PC-9 (cell line): ENCODE data around the gene JARID2. TPM values are rescaled to one million over a fixed set of nuclear protein-coding genes. Genes with fewer than 3 reads are reported as not detected.

Source experiments
- BruUV-seq: library from RNA; stranded (reverse); fragments of 400-500 nt; replicated peaks from 2 replicates; lab custom pipeline; 2021; lab: Mats Ljungman, UMichigan
- CTCF ChIA-PET: fragments of 300-600 bp; sonication (Branson Sonifier 250); formaldehyde crosslinking; loops from one replicate; lab custom pipeline; 2022; ENCODE audit warnings: antibody characterized with exemption; lab: Charles Lee
- POLR2A ChIA-PET: fragments of 300-600 bp; sonication (Branson Sonifier 250); formaldehyde crosslinking; loops from one replicate; lab custom pipeline; 2022; ENCODE audit warnings: antibody characterized with exemption; ENCODE audit not compliant: unreplicated experiment; lab: Charles Lee
- DNase-seq, 2 experiments: peaks; one replicate each; pipeline versions ENCODE4 v3.0.0 to v3.0.0-alpha.2; 2015 to 2022; ENCODE audit warnings: mixed read lengths in 1 of 2
- H2AFZ ChIP-seq: fragments of 200-600 bp; sonication (generic); 2 replicates; pipeline ENCODE4 v1.8.1; 2017; ENCODE audit warnings: antibody characterized with exemption
- H3F3A ChIP-seq: fragments of 200-600 bp; sonication (generic); 2 replicates; pipeline ENCODE4 v1.8.1; 2017; ENCODE audit warnings: antibody characterized with exemption, mild to moderate bottlenecking, low read depth; ENCODE audit not compliant: insufficient read depth
- H3K27ac ChIP-seq: fragments of 200-600 bp; sonication (generic); 2 replicates; pipeline ENCODE4 v1.6.1; 2016; ENCODE audit warnings: mixed run types
- H3K27me3 ChIP-seq: fragments of 200-600 bp; sonication (generic); 2 replicates; pipeline ENCODE4 v1.6.1; 2016; ENCODE audit warnings: low read depth, mixed run types; ENCODE audit not compliant: insufficient read depth
- H3K36me3 ChIP-seq: fragments of 200-600 bp; sonication (generic); 2 replicates; pipeline ENCODE4 v1.6.1; 2016; ENCODE audit warnings: low read depth, mixed run types
- H3K4me1 ChIP-seq: fragments of 200-600 bp; sonication (generic); replicated peaks from 2 replicates; pipeline ENCODE4 v1.6.1; 2016; ENCODE audit warnings: mixed run types; ENCODE audit not compliant: insufficient read depth
- H3K4me2 ChIP-seq: fragments of 200-600 bp; sonication (generic); 2 replicates; pipeline ENCODE4 v1.6.1; 2017; ENCODE audit warnings: mixed run types
- H3K4me3 ChIP-seq: fragments of 200-600 bp; sonication (generic); 2 replicates; pipeline ENCODE4 v1.6.1; 2016; ENCODE audit warnings: mixed run types
- H3K79me2 ChIP-seq: fragments of 200-600 bp; sonication (generic); 2 replicates; pipeline ENCODE4 v1.6.1; 2017; ENCODE audit warnings: low read depth, mixed run types
- H3K9me2 ChIP-seq: fragments of 200-600 bp; sonication (generic); 2 replicates; pipeline ENCODE4 v1.8.1; 2017; ENCODE audit warnings: mild to moderate bottlenecking; ENCODE audit not compliant: insufficient read depth
- H3K9me3 ChIP-seq: fragments of 200-600 bp; sonication (generic); 2 replicates; pipeline ENCODE4 v1.8.1; 2016; ENCODE audit warnings: low read depth; ENCODE audit not compliant: insufficient read depth
- H4K20me1 ChIP-seq: fragments of 200-600 bp; sonication (generic); 2 replicates; pipeline ENCODE4 v1.8.1; 2017; ENCODE audit not compliant: insufficient read depth
- EZH2 ChIP-seq: fragments of 200-600 bp; sonication (generic); IDR thresholded peaks from 2 replicates; pipeline ENCODE4 v1.8.0; 2017; ENCODE audit warnings: antibody characterized with exemption, low read depth
- intact Hi-C: fragments of 100-400 bp; cut with micrococcal nuclease; formaldehyde crosslinking; loops from one replicate; pipeline ENCODE4 v1.10.0; 2022; ENCODE audit not compliant: unreplicated experiment
- total RNA-seq: library from RNA; stranded (reverse); gene quantifications from 2 replicates; pipeline ENCODE4 v1.2.3, GENCODE V29; 2021
- TF ChIP-seq, protein P1 (sequence below): fragments of 200-600 bp; sonication (generic); conservative IDR thresholded peaks from 2 replicates; pipeline ENCODE4 v1.6.1; 2017; ENCODE audit warnings: mixed run types, antibody characterized with exemption, mild to moderate bottlenecking, moderate library complexity

The JARID2 gene
- total RNA-seq, 1 experiment from 2014 or later: 35.0 TPM

DNA sequence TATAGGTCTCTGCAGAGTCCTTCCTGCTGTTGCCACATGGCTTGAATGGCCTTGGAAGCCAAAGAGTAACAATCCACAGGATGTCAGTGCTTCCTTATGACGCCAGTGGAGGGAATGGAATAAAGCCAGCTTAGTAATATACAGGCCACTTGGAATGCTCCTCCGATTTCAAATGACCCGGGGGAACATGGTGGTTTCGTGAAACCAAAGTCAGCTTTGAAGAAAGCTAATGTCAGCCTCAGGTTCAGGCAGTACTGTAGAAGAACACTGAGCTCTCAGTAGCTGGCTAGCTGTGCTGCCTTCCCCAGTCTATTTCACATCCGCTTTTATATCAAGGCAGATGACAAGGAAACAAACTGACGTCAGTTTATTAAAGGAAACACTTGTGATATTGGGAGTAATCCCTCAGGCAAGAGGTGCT, 227.9 kb downstream of the JARID2 start:
- Histone ChIP-seq H3K27ac (peak overlapping the region; percentile 36; the same call in 1 of the 2 replicates), H3K79me2 (peaks cover under 1% of the 10 kb centered on the region; the same call in 1 of the 2 replicates), H3K27me3 (no peaks in the 10 kb centered on the region), H3K4me1 (0 out of 2 replicates have a peak, but pooled peaks cover 3% of the 10 kb centered on the region), H3K4me3 (no peak overlapping the region), H3K4me2 (no peak overlapping the region), H4K20me1 (no peaks in the 10 kb centered on the region; the same call in none of the 2 replicates), H3K9me3 (no peaks in the 10 kb centered on the region), H3F3A (no peaks in the 10 kb centered on the region; the same call in 1 of the 2 replicates), H3K9me2 (no peaks in the 10 kb centered on the region), H3K36me3 (no peaks in the 10 kb centered on the region), H2AFZ (no peak overlapping the region)
- no peak for TF ChIP-seq EZH2
- TF ChIP-seq, protein P1, sequence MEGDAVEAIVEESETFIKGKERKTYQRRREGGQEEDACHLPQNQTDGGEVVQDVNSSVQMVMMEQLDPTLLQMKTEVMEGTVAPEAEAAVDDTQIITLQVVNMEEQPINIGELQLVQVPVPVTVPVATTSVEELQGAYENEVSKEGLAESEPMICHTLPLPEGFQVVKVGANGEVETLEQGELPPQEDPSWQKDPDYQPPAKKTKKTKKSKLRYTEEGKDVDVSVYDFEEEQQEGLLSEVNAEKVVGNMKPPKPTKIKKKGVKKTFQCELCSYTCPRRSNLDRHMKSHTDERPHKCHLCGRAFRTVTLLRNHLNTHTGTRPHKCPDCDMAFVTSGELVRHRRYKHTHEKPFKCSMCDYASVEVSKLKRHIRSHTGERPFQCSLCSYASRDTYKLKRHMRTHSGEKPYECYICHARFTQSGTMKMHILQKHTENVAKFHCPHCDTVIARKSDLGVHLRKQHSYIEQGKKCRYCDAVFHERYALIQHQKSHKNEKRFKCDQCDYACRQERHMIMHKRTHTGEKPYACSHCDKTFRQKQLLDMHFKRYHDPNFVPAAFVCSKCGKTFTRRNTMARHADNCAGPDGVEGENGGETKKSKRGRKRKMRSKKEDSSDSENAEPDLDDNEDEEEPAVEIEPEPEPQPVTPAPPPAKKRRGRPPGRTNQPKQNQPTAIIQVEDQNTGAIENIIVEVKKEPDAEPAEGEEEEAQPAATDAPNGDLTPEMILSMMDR: no peak
- POLR2A ChIA-PET: interaction anchor here (0.5 kb wide), 1 partner anchor 704 kb away, joined by 3 read pairs; no protein-coding TSS in a partner anchor
- DNase-seq: peak in 1 of 2 experiments; percentile 14
- BruUV-seq: no TSS peak
- CTCF ChIA-PET: interaction anchor here (0.6 kb wide), 1 partner anchor 685 kb away, joined by 7 read pairs; no protein-coding TSS in a partner anchor
- intact Hi-C loops: no loop called here

DNA sequence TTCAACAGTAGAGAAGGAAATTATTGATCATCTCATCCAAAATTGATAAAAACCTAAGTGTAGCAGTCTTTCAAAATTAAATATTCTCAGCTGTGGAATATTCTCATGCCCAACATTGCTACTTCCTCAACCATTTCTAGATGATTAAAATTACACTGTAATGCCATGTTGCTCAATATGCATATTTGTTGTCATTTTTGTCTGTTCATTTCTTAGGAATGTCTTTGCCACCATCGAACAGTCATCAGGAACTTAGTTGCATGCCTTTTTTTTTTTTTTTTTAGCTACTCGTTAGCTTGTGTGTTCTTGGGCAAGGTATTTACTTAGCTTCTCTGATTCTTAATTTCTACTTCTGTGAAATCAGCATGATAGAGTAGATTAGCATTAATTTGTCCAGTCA, 228.3 kb downstream of the JARID2 start:
- Histone ChIP-seq H2AFZ (no peak overlapping the region), H3K79me2 (peaks cover 5% of the 10 kb centered on the region; the same call in 1 of the 2 replicates), H3K9me3 (no peaks in the 10 kb centered on the region), H3K9me2 (no peaks in the 10 kb centered on the region), H3K27me3 (no peaks in the 10 kb centered on the region), H3F3A (no peaks in the 10 kb centered on the region; the same call in 1 of the 2 replicates), H3K36me3 (no peaks in the 10 kb centered on the region), H4K20me1 (no peaks in the 10 kb centered on the region; the same call in none of the 2 replicates), H3K4me1 (0 out of 2 replicates have a peak, but pooled peaks cover 3% of the 10 kb centered on the region), H3K4me2 (no peak overlapping the region), H3K27ac (peak overlapping the region; percentile 36; the same call in 1 of the 2 replicates), H3K4me3 (no peak overlapping the region)
- POLR2A ChIA-PET: interaction anchor here (0.5 to 0.7 kb wide), 2 partner anchors 18 to 704 kb away, joined by 3 to 6 read pairs; no protein-coding TSS in a partner anchor
- peak in 1 of 2 experiments; percentile 79 for DNase-seq
- no TSS peak for BruUV-seq
- intact Hi-C loops: no loop called here
- TF ChIP-seq, protein P1: no peak
- CTCF ChIA-PET: interaction anchor here (0.6 kb wide), 1 partner anchor 685 kb away, joined by 7 read pairs; no protein-coding TSS in a partner anchor

DNA sequence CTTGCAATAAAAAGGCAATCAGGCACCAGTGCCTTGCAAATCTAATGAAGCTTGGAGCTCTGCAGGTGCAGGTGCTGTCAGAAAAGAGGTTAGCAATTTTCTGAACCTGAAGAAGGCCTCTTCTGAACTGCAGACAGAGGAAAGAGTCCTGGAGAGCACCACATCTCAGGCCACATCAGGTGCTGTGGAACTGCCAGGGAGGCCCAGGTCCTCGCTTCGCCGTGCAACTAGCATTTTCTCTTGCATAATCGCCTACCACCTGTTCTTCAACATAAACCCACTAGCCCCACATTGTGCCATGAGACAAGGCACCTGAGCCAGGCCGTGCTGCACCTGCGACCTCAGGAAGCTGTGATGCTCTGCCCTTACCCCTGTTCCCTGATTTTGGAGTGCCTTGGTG, 229.4 kb downstream of the JARID2 start:
- ChIA-PET CTCF (interaction anchor here (1.2 kb wide), 1 partner anchor 39 kb away, joined by 3 read pairs; no protein-coding TSS in a partner anchor), POLR2A (no interaction called here)
- Histone ChIP-seq H3K4me2 (no peak overlapping the region), H3K4me3 (no peak overlapping the region), H3K9me3 (no peaks in the 10 kb centered on the region), H2AFZ (no peak overlapping the region), H3K4me1 (0 out of 2 replicates have a peak, but pooled peaks cover 3% of the 10 kb centered on the region), H3K36me3 (no peaks in the 10 kb centered on the region), H3F3A (no peaks in the 10 kb centered on the region; the same call in 1 of the 2 replicates), H3K79me2 (peaks cover 7% of the 10 kb centered on the region; the same call in 1 of the 2 replicates), H3K9me2 (no peaks in the 10 kb centered on the region), H3K27ac (no peak overlapping the region), H4K20me1 (no peaks in the 10 kb centered on the region; the same call in none of the 2 replicates), H3K27me3 (no peaks in the 10 kb centered on the region)
- intact Hi-C loops: no loop called here
- BruUV-seq: no TSS peak
- TF ChIP-seq, protein P1: no peak
- no peak for TF ChIP-seq EZH2
- no peak for DNase-seq
